ENCODE results near the gene ENTPD8. TPM values are rescaled to one million over a fixed set of nuclear protein-coding genes. Genes with fewer than 3 reads are reported as not detected.

Gene ENTPD8
- total RNA-seq, 4 donors from 2014 or later, result not detected

DNA sequence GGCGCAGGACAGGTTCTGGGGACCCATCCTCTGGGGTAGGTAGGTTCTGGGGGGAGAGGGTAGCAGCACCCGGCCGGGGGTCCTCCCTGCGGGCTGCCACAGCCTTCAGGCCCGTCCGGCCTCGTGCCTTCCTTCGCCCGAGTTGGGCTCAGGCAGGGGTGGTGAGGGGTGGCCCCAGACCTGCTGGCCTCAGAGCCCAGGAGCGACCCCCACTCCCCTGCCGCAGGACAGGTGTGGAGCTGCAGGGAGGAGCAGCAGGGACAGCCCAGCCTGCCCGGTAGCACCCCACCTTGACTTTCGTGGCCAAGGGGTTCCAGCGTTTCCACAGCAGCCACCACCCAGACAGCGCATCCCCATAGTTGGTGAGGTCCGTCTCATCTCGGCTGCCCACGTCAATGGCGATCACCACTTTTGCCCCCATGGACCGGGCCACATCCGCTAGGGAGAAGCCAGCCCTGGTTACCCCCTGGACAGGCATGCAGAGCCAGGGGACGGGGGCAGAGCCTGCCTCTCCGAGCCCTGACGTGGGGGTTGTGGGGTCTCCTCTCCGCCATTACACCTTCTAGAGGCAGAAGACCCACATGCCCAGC is 21.3 kb upstream of the ENTPD8 start:
- no peaks in the 10 kb centered on the region for H3K27me3 ChIP-seq
- H3K36me3 ChIP-seq, result peaks cover 0 to 41% (median 0%) of the 10 kb centered on the region in 3 donors
- no peaks in the 10 kb centered on the region for H3K9me3 ChIP-seq
- peak overlapping the region in 1 of 4 donors; percentile 34 for H3K27ac ChIP-seq
- peak overlapping the region in 1 of 4 donors; percentile 15 for H3K4me3 ChIP-seq
- peaks cover 0 to 34% (median 18%) of the 10 kb centered on the region in 4 donors for H3K4me1 ChIP-seq
- WGBS, 2 donors, result 90 to 93% methylated on average over 25 of the region's 25 CpGs
- TF ChIP-seq POLR2A (IDR thresholded peaks at IDR 0.05) (no peak), EP300 (IDR thresholded peaks at IDR 0.05) (no peak)
- TF ChIP-seq, protein P1, sequence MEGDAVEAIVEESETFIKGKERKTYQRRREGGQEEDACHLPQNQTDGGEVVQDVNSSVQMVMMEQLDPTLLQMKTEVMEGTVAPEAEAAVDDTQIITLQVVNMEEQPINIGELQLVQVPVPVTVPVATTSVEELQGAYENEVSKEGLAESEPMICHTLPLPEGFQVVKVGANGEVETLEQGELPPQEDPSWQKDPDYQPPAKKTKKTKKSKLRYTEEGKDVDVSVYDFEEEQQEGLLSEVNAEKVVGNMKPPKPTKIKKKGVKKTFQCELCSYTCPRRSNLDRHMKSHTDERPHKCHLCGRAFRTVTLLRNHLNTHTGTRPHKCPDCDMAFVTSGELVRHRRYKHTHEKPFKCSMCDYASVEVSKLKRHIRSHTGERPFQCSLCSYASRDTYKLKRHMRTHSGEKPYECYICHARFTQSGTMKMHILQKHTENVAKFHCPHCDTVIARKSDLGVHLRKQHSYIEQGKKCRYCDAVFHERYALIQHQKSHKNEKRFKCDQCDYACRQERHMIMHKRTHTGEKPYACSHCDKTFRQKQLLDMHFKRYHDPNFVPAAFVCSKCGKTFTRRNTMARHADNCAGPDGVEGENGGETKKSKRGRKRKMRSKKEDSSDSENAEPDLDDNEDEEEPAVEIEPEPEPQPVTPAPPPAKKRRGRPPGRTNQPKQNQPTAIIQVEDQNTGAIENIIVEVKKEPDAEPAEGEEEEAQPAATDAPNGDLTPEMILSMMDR (IDR thresholded peaks at IDR 0.05), result no peak
- DNase-seq (ENCODE audit: low spot score in 2 of 2), result no peak

DNA sequence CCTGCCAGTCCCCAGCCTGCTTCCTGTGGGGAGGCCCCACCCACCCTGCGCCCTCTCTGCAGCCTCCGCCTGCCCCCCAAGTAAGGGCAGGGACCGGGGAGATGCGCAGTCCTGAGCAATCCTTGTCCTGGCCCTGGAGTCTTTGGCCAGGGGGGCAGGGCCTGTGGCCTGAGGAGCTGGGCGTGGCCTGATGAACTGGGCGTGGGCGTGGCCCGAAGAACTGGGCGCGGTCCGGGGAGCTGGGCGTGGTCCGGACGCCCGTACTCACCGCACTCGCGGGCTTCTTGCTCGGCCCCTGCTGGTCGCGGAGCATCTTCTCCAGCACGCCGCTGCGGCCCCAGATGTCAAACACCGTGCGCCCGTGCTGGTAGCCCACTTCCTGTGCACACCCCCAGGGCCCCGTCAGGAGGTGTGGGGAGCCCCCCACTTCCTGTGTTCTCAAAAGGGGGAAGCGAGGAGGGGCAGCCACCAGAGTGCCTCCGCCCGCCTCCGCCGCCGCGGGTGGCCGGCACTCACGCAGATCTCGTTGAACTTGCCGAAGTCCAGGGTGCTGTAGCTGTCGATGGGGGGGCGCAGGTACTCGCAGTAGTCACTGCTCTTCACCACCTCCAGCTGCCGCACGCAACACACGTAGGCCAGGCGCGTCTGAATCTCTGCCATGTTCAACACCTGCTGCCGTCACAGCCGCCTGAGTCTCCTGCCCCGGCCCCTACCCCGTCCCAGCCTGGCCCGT is 20.7 kb upstream of the ENTPD8 start:
- H3K4me3 ChIP-seq, result peak overlapping the region in 1 of 4 donors; percentile 15
- no peaks in the 10 kb centered on the region for H3K9me3 ChIP-seq
- WGBS, 2 donors, result 36 to 62% methylated on average over 30 to 34 of the region's 52 CpGs
- H3K36me3 ChIP-seq, result peaks cover 0 to 43% (median 3%) of the 10 kb centered on the region in 3 donors
- no peaks in the 10 kb centered on the region for H3K27me3 ChIP-seq
- TF ChIP-seq POLR2A (IDR thresholded peaks at IDR 0.05), result no peak
- no peak for TF ChIP-seq EP300 (IDR thresholded peaks at IDR 0.05)
- no peak for DNase-seq (ENCODE audit: low spot score in 2 of 2)
- peak overlapping the region in 1 of 4 donors; percentile 34 for H3K27ac ChIP-seq
- H3K4me1 ChIP-seq, result peaks cover 0 to 41% (median 18%) of the 10 kb centered on the region in 4 donors

DNA sequence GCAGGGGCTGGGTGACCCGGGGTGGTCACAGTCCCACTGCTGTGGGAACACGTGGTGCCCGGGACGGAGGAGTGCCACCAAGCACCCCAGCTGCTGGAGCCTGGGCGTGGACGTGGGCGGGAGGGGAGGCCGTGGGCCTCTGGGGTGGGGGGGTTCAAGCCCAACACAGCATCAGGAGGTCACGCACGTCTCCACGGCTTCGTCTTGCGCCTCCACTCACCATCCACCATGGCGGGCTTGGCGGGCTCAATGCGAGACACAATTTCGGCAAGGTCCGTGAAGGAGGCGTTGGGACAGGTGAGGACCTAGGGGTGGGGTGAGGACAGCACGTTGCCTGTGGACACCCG is 20.1 kb upstream of the ENTPD8 start:
- 88 to 92% methylated on average over 20 to 21 of the region's 21 CpGs for WGBS, 2 donors
- no peak for TF ChIP-seq POLR2A (IDR thresholded peaks at IDR 0.05)
- TF ChIP-seq, protein P1 (IDR thresholded peaks at IDR 0.05), result no peak
- TF ChIP-seq EP300 (IDR thresholded peaks at IDR 0.05), result no peak
- Histone ChIP-seq H3K4me1 (peaks cover 0 to 46% (median 18%) of the 10 kb centered on the region in 4 donors), H3K27ac (no peak overlapping the region), H3K27me3 (no peaks in the 10 kb centered on the region), H3K9me3 (no peaks in the 10 kb centered on the region), H3K4me3 (peak overlapping the region in 1 of 4 donors; percentile 15), H3K36me3 (peaks cover 0 to 48% (median 4%) of the 10 kb centered on the region in 3 donors)
- DNase-seq (ENCODE audit: low spot score in 2 of 2), result no peak

DNA sequence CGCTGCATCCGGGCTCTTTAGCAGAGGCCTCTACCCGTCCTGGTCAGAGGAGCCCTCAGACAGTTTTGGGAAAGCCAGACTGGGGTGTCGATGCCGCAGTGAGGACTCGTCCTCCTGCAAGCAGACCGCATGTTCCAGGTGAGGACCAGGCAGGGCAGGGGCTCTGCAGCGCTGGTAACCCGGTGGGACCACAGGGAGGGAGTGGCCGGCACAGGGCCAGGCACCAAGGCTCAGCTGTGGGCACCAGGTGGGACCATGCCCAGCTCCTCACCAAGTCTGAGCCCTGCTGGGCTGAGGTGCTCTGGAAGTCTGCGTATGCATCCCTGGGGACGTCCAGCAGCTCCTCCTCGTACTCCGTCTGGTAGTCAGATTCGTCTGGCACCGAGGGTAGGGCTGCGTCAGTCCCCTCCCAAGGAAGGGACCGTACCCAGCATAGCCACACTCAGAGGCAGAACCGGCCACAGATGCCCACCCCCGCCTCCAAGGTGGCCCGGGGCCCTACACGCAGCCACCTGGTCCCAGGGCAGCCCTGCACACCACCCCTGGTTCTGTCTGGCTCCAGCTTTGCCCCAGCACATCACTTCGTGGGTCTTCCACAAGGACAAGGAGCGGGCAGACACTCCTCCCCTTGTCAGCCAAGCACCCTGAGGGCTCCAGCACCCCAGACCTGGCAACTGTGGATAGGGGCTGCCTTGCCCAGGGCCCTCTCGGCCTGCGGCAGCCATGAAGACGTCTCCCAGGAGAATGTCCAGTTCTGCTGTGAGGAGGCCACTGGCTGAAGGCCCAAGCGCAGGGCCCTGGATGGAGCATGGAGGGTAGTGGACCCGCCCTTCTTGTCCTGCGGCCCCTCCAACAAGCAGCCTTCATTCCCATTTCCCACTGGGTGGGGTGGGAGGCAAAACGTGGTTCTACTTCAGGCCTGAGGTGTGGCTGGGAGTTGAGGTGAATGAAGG is 19.5 kb upstream of the ENTPD8 start:
- peaks cover 0 to 53% (median 22%) of the 10 kb centered on the region in 4 donors for H3K4me1 ChIP-seq
- H3K9me3 ChIP-seq, result no peaks in the 10 kb centered on the region
- no peak overlapping the region for H3K27ac ChIP-seq
- H3K36me3 ChIP-seq, result peaks cover 0 to 54% (median 4%) of the 10 kb centered on the region in 3 donors
- H3K27me3 ChIP-seq, result no peaks in the 10 kb centered on the region
- WGBS, 2 donors, result 93 to 95% methylated on average over 18 to 23 of the region's 31 CpGs
- no peak for DNase-seq (ENCODE audit: low spot score in 2 of 2)
- no peak overlapping the region for H3K4me3 ChIP-seq
- TF ChIP-seq POLR2A (IDR thresholded peaks at IDR 0.05), result no peak
- TF ChIP-seq EP300 (IDR thresholded peaks at IDR 0.05), result no peak
- TF ChIP-seq, protein P1 (IDR thresholded peaks at IDR 0.05), result no peak

DNA sequence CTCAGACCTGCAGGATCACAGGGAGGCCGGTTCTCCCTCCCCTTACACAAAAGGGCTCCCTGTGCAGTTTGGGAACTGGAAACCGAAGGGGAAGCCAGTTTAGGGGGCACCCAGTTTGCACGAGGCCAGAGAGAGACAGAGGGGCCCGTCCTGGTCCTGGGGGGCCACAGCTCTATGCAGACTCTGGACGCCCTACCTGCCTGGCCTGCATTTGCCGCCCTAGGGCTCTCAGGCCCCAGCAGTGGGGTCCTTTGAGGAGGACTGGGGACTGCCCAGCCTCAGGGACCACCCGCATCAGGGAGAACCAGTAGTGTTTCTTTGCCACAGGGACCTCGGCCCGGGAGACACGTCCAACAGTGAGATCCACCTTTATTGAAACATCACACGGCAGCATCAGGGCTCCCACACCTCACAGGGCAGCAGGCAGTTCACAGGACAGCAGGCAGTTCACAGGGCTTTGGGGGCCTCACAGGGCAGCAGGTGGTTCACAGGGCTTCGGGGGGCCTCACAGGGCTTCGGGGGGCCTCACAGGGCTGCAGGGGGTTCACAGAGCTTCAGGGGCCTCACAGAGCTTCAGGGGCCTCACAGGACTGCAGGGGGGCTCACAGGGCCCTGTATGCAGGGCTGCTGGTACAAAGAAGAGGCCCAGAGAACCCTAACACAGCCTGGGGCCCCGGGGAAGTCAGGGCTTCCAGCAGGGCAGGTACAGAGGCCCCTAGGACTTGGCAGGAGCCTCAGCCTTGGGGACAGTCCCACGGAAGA is 18.6 kb upstream of the ENTPD8 start:
- no peak for TF ChIP-seq POLR2A (IDR thresholded peaks at IDR 0.05)
- no peaks in the 10 kb centered on the region for H3K27me3 ChIP-seq
- H3K9me3 ChIP-seq, result no peaks in the 10 kb centered on the region
- DNase-seq (ENCODE audit: low spot score in 2 of 2), result no peak
- 45 to 47% methylated on average over 10 to 11 of the region's 15 CpGs for WGBS, 2 donors
- H3K4me3 ChIP-seq, result peak overlapping the region; percentile 32 to 93 (median 70)
- H3K27ac ChIP-seq, result peak overlapping the region; percentile 26 to 94 (median 78)
- peaks cover 0 to 61% (median 30%) of the 10 kb centered on the region in 4 donors for H3K4me1 ChIP-seq
- peaks cover 0 to 58% (median 4%) of the 10 kb centered on the region in 3 donors for H3K36me3 ChIP-seq
